RWPE2 (cell line): ENCODE data around the gene EFEMP2.

Experiments used
- ATAC-seq: fragments of 200-7000 bp; cut with Tn5 transposase; 3 replicates; pipeline ENCODE4 v1.9.1; 2021; ENCODE audit warnings: low read depth
- DNase-seq: peaks from one replicate; pipeline ENCODE4 v3.0.0-alpha.2; 2020; ENCODE audit warnings: low spot score
- H3K27ac ChIP-seq: fragments of 450-650 bp; 2 replicates; pipeline ENCODE4 v1.5.1; 2017; ENCODE audit warnings: mild to moderate bottlenecking; ENCODE audit not compliant: poor library complexity, severe bottlenecking
- H3K27me3 ChIP-seq: fragments of 250-450 bp; sonication (Bioruptor Pico); 2 replicates; pipeline ENCODE4 v1.5.1; 2021; ENCODE audit warnings: mild to moderate bottlenecking, moderate library complexity; ENCODE audit not compliant: insufficient read depth, poor library complexity, severe bottlenecking
- H3K36me3 ChIP-seq: fragments of 250-450 bp; sonication (Bioruptor Pico); 2 replicates; pipeline ENCODE4 v1.5.1; 2020; ENCODE audit warnings: low read depth, mild to moderate bottlenecking, moderate library complexity
- H3K4me1 ChIP-seq: fragments of 250-450 bp; sonication (Bioruptor Pico); 2 replicates; pipeline ENCODE4 v1.5.1; 2021; ENCODE audit warnings: mild to moderate bottlenecking, moderate library complexity; ENCODE audit not compliant: insufficient read depth, poor library complexity, severe bottlenecking
- H3K4me3 ChIP-seq: fragments of 250-450 bp; sonication (Bioruptor Pico); 2 replicates; pipeline ENCODE4 v1.5.1; 2021; ENCODE audit warnings: mild to moderate bottlenecking, moderate library complexity; ENCODE audit not compliant: severe bottlenecking
- H3K9me3 ChIP-seq: fragments of 250-450 bp; sonication (Bioruptor Pico); 2 replicates; pipeline ENCODE4 v1.5.1; 2021; ENCODE audit warnings: mild to moderate bottlenecking, moderate library complexity; ENCODE audit not compliant: severe bottlenecking
- TF ChIP-seq, protein P1 (sequence below): fragments of 450-650 bp; IDR thresholded peaks from one replicate; pipeline ENCODE4 v1.5.1; 2017; ENCODE audit warnings: mild to moderate bottlenecking, moderate library complexity; ENCODE audit not compliant: poor library complexity, severe bottlenecking

EFEMP2 gene

DNA sequence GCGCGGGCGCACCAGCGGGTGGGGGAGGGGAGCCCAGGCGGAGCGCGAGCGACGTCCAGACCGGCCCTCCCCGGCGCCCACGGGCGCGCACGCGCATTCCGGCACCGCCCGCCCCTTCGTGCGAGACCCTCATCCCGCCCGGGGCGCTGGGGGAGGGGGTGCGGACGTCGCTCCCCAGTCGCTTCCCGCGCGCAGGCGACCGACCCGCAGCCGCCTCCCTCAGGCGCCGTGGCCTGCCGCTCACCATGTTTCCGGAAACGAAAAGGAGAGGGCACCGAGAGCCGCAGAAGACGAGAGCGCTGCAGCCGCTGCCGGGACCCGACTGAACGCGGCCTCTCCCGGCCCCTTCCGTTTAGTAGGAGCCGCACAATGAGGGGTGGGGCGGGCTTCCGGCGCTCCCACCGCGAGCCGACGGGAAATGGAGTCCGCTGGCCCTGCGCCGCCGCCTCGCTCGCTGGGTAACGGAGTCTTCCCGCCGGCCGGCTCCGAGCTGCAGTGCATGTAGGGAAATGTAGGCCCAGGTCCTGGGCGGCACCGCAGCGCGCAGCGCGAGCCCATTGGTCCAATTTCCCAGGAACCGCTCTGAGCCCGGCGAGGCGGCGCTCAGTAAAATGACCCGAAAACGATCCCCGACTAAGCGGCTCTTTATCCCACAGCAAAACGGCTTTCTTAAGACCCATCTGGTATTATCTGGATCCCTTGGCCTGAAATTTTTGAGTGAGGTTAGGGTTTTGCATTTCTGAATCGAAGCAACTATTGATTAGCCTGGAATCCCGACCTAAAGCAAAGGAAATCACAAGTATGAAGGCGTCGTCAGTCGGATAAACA is 14.5 kb downstream of the EFEMP2 start, which contains the start of gene CFL1:
TSS of gene CFL1 (minus strand) at position 328 of the 828 bp plus-strand sequence. CDS start at position 247, 81 bp downstream.
- Histone ChIP-seq H3K36me3 (peaks cover 60% of the 10 kb centered on the region), H3K4me1 (no peaks in the 10 kb centered on the region), H3K27me3 (no peaks in the 10 kb centered on the region), H3K27ac (peak within 1 kb of the TSS; percentile 91), H3K9me3 (no peaks in the 10 kb centered on the region), H3K4me3 (peak within 1 kb of the TSS; percentile 97)
- ATAC-seq (peak; percentile 68), DNase-seq (peak; percentile 99)
- TF ChIP-seq, protein P1, sequence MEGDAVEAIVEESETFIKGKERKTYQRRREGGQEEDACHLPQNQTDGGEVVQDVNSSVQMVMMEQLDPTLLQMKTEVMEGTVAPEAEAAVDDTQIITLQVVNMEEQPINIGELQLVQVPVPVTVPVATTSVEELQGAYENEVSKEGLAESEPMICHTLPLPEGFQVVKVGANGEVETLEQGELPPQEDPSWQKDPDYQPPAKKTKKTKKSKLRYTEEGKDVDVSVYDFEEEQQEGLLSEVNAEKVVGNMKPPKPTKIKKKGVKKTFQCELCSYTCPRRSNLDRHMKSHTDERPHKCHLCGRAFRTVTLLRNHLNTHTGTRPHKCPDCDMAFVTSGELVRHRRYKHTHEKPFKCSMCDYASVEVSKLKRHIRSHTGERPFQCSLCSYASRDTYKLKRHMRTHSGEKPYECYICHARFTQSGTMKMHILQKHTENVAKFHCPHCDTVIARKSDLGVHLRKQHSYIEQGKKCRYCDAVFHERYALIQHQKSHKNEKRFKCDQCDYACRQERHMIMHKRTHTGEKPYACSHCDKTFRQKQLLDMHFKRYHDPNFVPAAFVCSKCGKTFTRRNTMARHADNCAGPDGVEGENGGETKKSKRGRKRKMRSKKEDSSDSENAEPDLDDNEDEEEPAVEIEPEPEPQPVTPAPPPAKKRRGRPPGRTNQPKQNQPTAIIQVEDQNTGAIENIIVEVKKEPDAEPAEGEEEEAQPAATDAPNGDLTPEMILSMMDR: no peak

DNA sequence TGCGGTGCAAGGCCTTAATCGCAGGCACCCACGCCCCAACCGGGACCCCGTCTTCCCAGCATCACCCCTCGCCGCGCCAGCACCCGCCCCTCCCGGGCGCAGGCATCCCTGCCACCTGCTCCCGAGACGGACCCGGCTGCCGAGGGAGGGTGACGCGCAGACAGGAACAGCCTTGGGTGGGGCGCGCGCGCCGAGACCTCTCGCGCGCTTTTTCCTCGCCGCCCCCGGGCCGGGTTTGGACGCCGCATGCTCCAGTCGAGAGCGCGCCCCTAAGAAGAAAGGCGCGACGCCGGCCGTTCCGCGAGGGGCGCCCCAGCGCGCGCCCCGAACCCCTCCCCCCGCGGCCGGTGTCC is 15.1 kb downstream of the EFEMP2 start:
- H3K27ac ChIP-seq: peak overlapping the region; percentile 91
- H3K36me3 ChIP-seq: peaks cover 55% of the 10 kb centered on the region
- peak overlapping the region; percentile 97 for H3K4me3 ChIP-seq

DNA sequence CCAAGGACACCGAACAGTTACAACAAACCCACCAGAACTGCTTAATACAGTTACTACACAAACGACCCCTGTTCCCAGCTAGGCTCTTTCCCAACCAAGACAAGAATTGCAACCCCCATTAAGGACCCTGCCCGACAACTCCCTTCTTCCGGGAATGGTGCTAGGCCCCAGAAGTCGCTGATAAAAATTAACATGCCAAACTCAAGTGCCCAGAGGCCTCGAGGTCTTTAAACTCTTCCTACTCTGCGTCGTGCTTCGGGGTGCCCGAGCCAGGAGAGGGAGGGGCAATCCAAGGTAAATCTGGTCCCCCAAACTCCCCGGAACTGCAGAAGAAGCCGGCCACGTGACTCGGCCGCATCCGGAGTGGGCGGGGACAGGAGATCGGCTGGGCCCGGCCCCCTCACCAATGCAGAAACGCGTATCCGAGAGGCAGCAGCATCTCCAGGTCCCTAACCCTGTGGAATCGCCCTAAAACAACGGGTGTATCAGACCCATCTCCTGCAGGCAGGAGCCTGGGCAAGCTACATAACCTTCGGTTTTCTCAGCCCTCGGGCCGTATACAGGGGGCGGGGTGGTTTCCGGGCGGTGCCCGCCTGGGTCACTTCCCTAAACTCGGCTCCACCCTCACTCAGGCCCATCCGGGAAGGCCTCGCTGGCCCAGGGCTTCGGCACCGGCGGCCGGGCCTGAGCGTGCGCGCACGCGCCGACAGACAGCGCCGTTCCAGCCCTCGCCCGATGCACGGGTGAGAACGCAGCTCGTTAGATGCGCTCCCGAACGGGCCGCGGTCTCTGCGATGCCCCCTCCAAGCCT is 15.7 kb downstream of the EFEMP2 start:
- Histone ChIP-seq H3K36me3 (peaks cover 50% of the 10 kb centered on the region), H3K27ac (peak overlapping the region; percentile 91), H3K4me1 (no peaks in the 10 kb centered on the region), H3K9me3 (no peaks in the 10 kb centered on the region), H3K4me3 (peak overlapping the region; percentile 97), H3K27me3 (no peaks in the 10 kb centered on the region)
- ATAC-seq (peak; percentile 11), DNase-seq (peak; percentile 75)
- TF ChIP-seq, protein P1: no peak

More for the DNA sequence above, 15.1 kb downstream of the EFEMP2 start:
- H3K9me3 ChIP-seq: no peaks in the 10 kb centered on the region
- H3K4me1 ChIP-seq: no peaks in the 10 kb centered on the region
- TF ChIP-seq, protein P1: no peak
- DNase-seq (no peak), ATAC-seq (no peak)
- H3K27me3 ChIP-seq: no peaks in the 10 kb centered on the region

DNA sequence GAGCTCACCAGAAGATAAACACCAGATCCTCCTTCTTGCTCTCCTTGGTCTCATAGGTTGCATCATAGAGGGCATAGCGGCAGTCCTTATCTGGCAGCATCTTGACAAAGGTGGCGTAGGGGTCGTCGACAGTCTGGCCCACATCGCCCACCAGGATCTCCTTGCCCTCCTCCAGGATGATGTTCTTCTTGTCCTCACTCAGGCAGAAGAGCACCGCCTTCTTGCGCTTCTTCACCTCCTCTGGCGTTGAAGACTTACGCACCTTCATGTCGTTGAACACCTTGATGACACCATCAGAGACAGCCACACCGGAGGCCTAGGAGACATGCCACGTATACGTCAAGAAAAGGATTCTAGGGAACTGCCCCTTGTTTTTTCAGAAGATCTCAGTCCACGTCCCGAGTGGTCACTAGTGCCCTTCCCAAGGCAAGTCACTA is 16.7 kb downstream of the EFEMP2 start:
- H3K27ac ChIP-seq: peak overlapping the region; percentile 91
- no peak for ATAC-seq
- no peaks in the 10 kb centered on the region for H3K27me3 ChIP-seq
- no peaks in the 10 kb centered on the region for H3K4me1 ChIP-seq
- no peaks in the 10 kb centered on the region for H3K9me3 ChIP-seq
- no peak for DNase-seq
- TF ChIP-seq, protein P1: no peak
- H3K4me3 ChIP-seq: no peak overlapping the region
- peaks cover 46% of the 10 kb centered on the region for H3K36me3 ChIP-seq
